GM12878 (cell line): ENCODE data around the gene MEIOC. TPM values are rescaled to one million over a fixed set of nuclear protein-coding genes. Genes with fewer than 3 reads are reported as not detected.

Source experiments
- ATAC-seq: fragments of 200-7000 bp; cut with Tn5 transposase; 3 replicates; pipeline ENCODE4 v1.9.1; 2020; ENCODE audit warnings: mild to moderate bottlenecking, moderate library complexity
- BruUV-seq: library from RNA; stranded (reverse); fragments of 400-500 nt; replicated peaks from 2 replicates; lab custom pipeline; 2021; lab: Mats Ljungman, UMichigan
- CTCF ChIA-PET: fragments of 300-600 bp; sonication (Branson Sonifier 250); formaldehyde crosslinking; extraction: SDS; loops from one replicate; lab custom pipeline; 2021; ENCODE audit warnings: inconsistent platforms; lab: Yijun Ruan, JAX
- POLR2A ChIA-PET: fragments of 350-600 bp; formaldehyde crosslinking; extraction: SDS; loops from one replicate; lab custom pipeline; 2021; ENCODE audit warnings: inconsistent platforms; lab: Charles Lee
- RAD21 ChIA-PET: fragments of 300-600 bp; sonication (Branson Sonifier 250); formaldehyde crosslinking; loops from one replicate; lab custom pipeline; 2023; ENCODE audit warnings: antibody characterized with exemption; ENCODE audit not compliant: unreplicated experiment; lab: Charles Lee
- SMC1A ChIA-PET: fragments of 300-600 bp; sonication (Branson Sonifier 250); formaldehyde crosslinking; loops from one replicate; lab custom pipeline; 2023; ENCODE audit not compliant: unreplicated experiment, uncharacterized antibody; lab: Charles Lee
- DNase-seq: peaks from one replicate; pipeline ENCODE4 v3.0.0-alpha.2; 2011; ENCODE audit warnings: low read depth, low spot score
- FAIRE-seq: peaks from 3 replicates; lab custom pipeline; 2011; peaks lifted over from hg19 to GRCh38; lab: Jason Lieb, UNC
- H2AFZ ChIP-seq: 2 replicates; pipeline ENCODE4 v1.6.0; 2011; ENCODE audit warnings: low read depth, low read length, control low read depth; ENCODE audit not compliant: control insufficient read depth
- H3K27ac ChIP-seq: 2 replicates; pipeline ENCODE4 v1.5.1; 2011; ENCODE audit warnings: control low read depth; ENCODE audit not compliant: control insufficient read depth, insufficient read depth
- H3K27me3 ChIP-seq, 2 experiments: replicated peaks in 1 of 2; 2 replicates each; pipeline versions ENCODE4 v1.6.0 to v1.6.1; 2011; ENCODE audit warnings: low read length in 1 of 2; ENCODE audit not compliant: control insufficient read depth in 2 of 2, insufficient read depth in 2 of 2
- H3K36me3 ChIP-seq, 2 experiments: 2 replicates each; pipeline ENCODE4 v1.5.1; 2011; ENCODE audit warnings: low read length in 1 of 2; ENCODE audit not compliant: control insufficient read depth in 2 of 2, insufficient read depth in 2 of 2
- H3K4me1 ChIP-seq: 2 replicates; pipeline ENCODE4 v1.6.1; 2011; ENCODE audit warnings: mild to moderate bottlenecking, low read length, moderate library complexity, mixed read lengths; ENCODE audit not compliant: control insufficient read depth, insufficient read depth
- H3K4me2 ChIP-seq: 2 replicates; pipeline ENCODE4 v1.6.0; 2011; ENCODE audit warnings: control low read depth; ENCODE audit not compliant: control insufficient read depth, insufficient read depth
- H3K4me3 ChIP-seq: fragments of 200-600 bp; sonication (generic); 2 replicates; pipeline ENCODE4 v1.5.1; 2016
- H3K79me2 ChIP-seq: 2 replicates; pipeline ENCODE4 v1.6.0; 2011; ENCODE audit warnings: low read length; ENCODE audit not compliant: control insufficient read depth, insufficient read depth
- H3K9ac ChIP-seq: 2 replicates; pipeline ENCODE4 v1.8.0; 2011; ENCODE audit warnings: low read length, control low read depth, mixed read lengths; ENCODE audit not compliant: control insufficient read depth, insufficient read depth
- H3K9me3 ChIP-seq: replicated peaks from 3 replicates; pipeline ENCODE4 v1.5.1; 2011; ENCODE audit warnings: mild to moderate bottlenecking, low read length; ENCODE audit not compliant: control insufficient read depth, insufficient read depth
- H4K20me1 ChIP-seq: 2 replicates; pipeline ENCODE4 v1.6.0; 2011; ENCODE audit not compliant: control insufficient read depth, insufficient read depth
- ASH2L ChIP-seq: fragments of 300-600, 200-600 bp; sonication (generic); IDR thresholded peaks from 2 replicates; pipeline ENCODE4 v1.6.1; 2017; ENCODE audit warnings: low read depth, mild to moderate bottlenecking, borderline replicate concordance
- BRCA1 ChIP-seq: IDR thresholded peaks from 2 replicates; pipeline ENCODE4 v1.6.1; 2011; ENCODE audit warnings: low read depth, low read length, improper control_type of control experiment
- EGR1 ChIP-seq, 2 experiments: IDR thresholded peaks; 1 replicate in 1 of 2; 2 replicates in 1 of 2; pipeline ENCODE4 v1.6.1; 2011 to 2012; ENCODE audit warnings: low read depth in 2 of 2, low read length in 2 of 2, borderline replicate concordance in 1 of 2, mild to moderate bottlenecking in 1 of 2, moderate library complexity in 1 of 2
- EZH2 ChIP-seq: IDR thresholded peaks from 2 replicates; pipeline ENCODE4 v1.6.1; 2012; ENCODE audit warnings: low read depth, mild to moderate bottlenecking, control low read depth, inconsistent platforms, low read length, borderline replicate concordance; ENCODE audit not compliant: control insufficient read depth
- IRF4 ChIP-seq: IDR thresholded peaks from 2 replicates; pipeline ENCODE4 v1.6.1; 2011; ENCODE audit warnings: low read depth, low read length
- NFXL1 ChIP-seq: fragments of 450-650 bp; IDR thresholded peaks from 2 replicates; pipeline ENCODE4 v1.6.1; 2017; ENCODE audit warnings: antibody characterized with exemption, mild to moderate bottlenecking, borderline replicate concordance
- NR2C2 ChIP-seq: IDR thresholded peaks from 2 replicates; pipeline ENCODE4 v1.6.1; 2011; ENCODE audit warnings: borderline replicate concordance, low read depth; ENCODE audit not compliant: control insufficient read depth, insufficient read length
- PAX5 ChIP-seq: IDR thresholded peaks from 2 replicates; pipeline ENCODE4 v1.6.1; 2011; ENCODE audit warnings: low read depth, low read length, borderline replicate concordance
- PAX8 ChIP-seq: fragments of 450-650 bp; IDR thresholded peaks from 2 replicates; pipeline ENCODE4 v1.6.1; 2017; ENCODE audit warnings: mild to moderate bottlenecking, moderate library complexity
- POLR2A ChIP-seq: IDR thresholded peaks from 2 replicates; pipeline ENCODE4 v1.6.1; 2011; ENCODE audit warnings: low read depth, mild to moderate bottlenecking, low read length
- POLR2AphosphoS5 ChIP-seq: IDR thresholded peaks from 2 replicates; pipeline ENCODE4 v1.6.1; 2011; ENCODE audit warnings: mild to moderate bottlenecking, low read length, inconsistent platforms
- SMAD5 ChIP-seq: IDR thresholded peaks from 2 replicates; pipeline ENCODE4 v1.6.1; 2016; ENCODE audit warnings: antibody characterized with exemption, low read depth
- TCF3 ChIP-seq: IDR thresholded peaks from 2 replicates; pipeline ENCODE4 v1.6.1; 2012; ENCODE audit warnings: low read depth, mild to moderate bottlenecking, low read length, borderline replicate concordance; ENCODE audit not compliant: insufficient read depth
- ZNF622 ChIP-seq: fragments of 450-650 bp; IDR thresholded peaks from 2 replicates; pipeline ENCODE4 v1.6.1; 2017; ENCODE audit warnings: mild to moderate bottlenecking, inconsistent platforms
- WGBS: methylation state at CpG from one replicate; pipeline ENCODE4 v1.1.6; 2016; ENCODE audit warnings: low lambda C conversion rate; ENCODE audit not compliant: insufficient replicate concordance, insufficient coverage; ENCODE audit errors: missing lambda C conversion rate; 5-methylcytosine and 5-hydroxymethylcytosine counted together
- in situ Hi-C: fragments of 300-500 bp; cut with MboI; formaldehyde crosslinking; loops from 9 replicates; pipeline ENCODE4 v1.14.3; 2018; ENCODE audit warnings: mixed read lengths
- intact Hi-C: fragments of 100-400 bp; cut with micrococcal nuclease; formaldehyde crosslinking; loops from one replicate; pipeline ENCODE4 v1.14.2; 2022; ENCODE audit not compliant: unreplicated experiment
- polyA plus RNA-seq, 11 experiments: library from polyadenylated mRNA; depleted of rRNA in 4 of 11; unstranded in 6 of 11; stranded (reverse) in 5 of 11; fragments of >200 nt; fragmentation: Nextera tagmentation in 4 of 11; fragmentation: Illumina TruSeq in 1 of 11; extraction: Ambion mirVana in 4 of 11; extraction: Trizol in 1 of 11; gene quantifications; 1 replicate in 1 of 11; 2 replicates in 10 of 11; pipeline versions ENCODE4 v1.2.1 to v1.2.3, GENCODE V29; 2011 to 2016; ENCODE audit warnings: inconsistent platforms in 2 of 11, missing spikeins in 2 of 11, low read depth in 1 of 11
- total RNA-seq, 4 experiments: library from RNA; depleted of rRNA in 3 of 4; stranded (reverse); fragments of >200 nt in 3 of 4; fragmentation: Illumina TruSeq in 1 of 4; extraction: Trizol in 1 of 4; gene quantifications; 2 replicates each; pipeline versions ENCODE4 v1.2.1 to v1.2.3, GENCODE V29; 2013 to 2021
- TF ChIP-seq, protein P1 (sequence below): fragments of 450-650 bp; IDR thresholded peaks from 2 replicates; pipeline ENCODE4 v1.6.1; 2018; ENCODE audit warnings: mild to moderate bottlenecking, low read depth, moderate library complexity; ENCODE audit not compliant: partially characterized antibody
- TF ChIP-seq, protein P2 (sequence below): fragments of 450-650 bp; formaldehyde crosslinking; IDR thresholded peaks from 2 replicates; pipeline ENCODE4 v1.5.0; 2022; ENCODE audit warnings: mild to moderate bottlenecking, missing genetic modification characterization
- TF ChIP-seq, protein P3 (sequence below): fragments of 450-650 bp; IDR thresholded peaks from 2 replicates; pipeline ENCODE4 v1.6.1; 2016; ENCODE audit warnings: mild to moderate bottlenecking
- TF ChIP-seq, protein P4 (sequence below): IDR thresholded peaks from 2 replicates; pipeline ENCODE4 v1.6.1; 2012; ENCODE audit warnings: low read depth, low read length, improper control_type of control experiment

The MEIOC gene
- total and polyA plus RNA-seq, 10 of the 15 experiments (the other 5 are each of a cell fraction or from before 2014, with no cell fraction given), result 0.01 to 0.48 (median 0.12) TPM; not detected in 4

DNA sequence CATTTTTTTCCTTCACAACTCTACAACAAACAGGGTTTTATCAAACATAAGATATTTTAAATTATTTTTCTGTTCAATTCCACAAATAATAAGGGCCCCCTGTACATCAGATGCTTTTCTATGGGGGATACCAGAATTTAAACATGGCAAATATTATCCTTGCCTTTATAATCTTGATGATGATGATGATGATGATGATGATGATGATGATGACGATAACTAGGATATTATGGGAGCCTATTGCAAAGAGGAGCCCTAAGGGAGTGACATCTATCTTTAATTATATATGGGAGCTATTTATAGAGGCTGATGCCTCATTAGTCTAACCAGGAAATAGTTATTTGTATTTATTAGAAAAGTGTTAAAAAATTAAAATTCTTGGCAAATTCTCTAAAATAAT lies 6.8 kb downstream of the MEIOC start (continued):
- TF ChIP-seq, protein P1, sequence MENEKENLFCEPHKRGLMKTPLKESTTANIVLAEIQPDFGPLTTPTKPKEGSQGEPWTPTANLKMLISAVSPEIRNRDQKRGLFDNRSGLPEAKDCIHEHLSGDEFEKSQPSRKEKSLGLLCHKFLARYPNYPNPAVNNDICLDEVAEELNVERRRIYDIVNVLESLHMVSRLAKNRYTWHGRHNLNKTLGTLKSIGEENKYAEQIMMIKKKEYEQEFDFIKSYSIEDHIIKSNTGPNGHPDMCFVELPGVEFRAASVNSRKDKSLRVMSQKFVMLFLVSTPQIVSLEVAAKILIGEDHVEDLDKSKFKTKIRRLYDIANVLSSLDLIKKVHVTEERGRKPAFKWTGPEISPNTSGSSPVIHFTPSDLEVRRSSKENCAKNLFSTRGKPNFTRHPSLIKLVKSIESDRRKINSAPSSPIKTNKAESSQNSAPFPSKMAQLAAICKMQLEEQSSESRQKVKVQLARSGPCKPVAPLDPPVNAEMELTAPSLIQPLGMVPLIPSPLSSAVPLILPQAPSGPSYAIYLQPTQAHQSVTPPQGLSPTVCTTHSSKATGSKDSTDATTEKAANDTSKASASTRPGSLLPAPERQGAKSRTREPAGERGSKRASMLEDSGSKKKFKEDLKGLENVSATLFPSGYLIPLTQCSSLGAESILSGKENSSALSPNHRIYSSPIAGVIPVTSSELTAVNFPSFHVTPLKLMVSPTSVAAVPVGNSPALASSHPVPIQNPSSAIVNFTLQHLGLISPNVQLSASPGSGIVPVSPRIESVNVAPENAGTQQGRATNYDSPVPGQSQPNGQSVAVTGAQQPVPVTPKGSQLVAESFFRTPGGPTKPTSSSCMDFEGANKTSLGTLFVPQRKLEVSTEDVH, result no peak
- TF ChIP-seq, protein P2, sequence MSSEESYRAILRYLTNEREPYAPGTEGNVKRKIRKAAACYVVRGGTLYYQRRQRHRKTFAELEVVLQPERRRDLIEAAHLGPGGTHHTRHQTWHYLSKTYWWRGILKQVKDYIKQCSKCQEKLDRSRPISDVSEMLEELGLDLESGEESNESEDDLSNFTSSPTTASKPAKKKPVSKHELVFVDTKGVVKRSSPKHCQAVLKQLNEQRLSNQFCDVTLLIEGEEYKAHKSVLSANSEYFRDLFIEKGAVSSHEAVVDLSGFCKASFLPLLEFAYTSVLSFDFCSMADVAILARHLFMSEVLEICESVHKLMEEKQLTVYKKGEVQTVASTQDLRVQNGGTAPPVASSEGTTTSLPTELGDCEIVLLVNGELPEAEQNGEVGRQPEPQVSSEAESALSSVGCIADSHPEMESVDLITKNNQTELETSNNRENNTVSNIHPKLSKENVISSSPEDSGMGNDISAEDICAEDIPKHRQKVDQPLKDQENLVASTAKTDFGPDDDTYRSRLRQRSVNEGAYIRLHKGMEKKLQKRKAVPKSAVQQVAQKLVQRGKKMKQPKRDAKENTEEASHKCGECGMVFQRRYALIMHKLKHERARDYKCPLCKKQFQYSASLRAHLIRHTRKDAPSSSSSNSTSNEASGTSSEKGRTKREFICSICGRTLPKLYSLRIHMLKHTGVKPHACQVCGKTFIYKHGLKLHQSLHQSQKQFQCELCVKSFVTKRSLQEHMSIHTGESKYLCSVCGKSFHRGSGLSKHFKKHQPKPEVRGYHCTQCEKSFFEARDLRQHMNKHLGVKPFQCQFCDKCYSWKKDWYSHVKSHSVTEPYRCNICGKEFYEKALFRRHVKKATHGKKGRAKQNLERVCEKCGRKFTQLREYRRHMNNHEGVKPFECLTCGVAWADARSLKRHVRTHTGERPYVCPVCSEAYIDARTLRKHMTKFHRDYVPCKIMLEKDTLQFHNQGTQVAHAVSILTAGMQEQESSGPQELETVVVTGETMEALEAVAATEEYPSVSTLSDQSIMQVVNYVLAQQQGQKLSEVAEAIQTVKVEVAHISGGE (CRISPR knock-in tag), result no peak
- TF ChIP-seq PAX8 (no peak), IRF4 (no peak), TCF3 (no peak), ZNF622 (no peak)

DNA sequence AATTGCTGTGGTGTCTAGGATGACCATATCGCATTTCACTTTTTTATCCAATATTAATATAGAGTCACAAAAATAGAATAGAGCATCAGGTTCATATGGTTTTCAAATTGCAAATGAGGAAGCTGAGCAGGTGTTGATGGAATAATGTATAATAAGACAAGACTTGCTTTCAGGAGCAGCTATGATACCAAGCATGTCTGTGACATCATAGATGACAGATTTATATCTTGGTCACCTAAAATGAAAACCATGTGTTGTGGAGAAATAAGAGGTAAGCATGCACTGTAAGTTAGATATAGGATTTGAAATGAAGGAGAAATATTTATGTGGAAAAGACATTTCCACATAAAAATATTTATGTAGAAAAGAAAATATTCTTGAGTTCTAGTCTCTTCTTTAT lies 8.6 kb downstream of the MEIOC start:
- CTCF ChIA-PET, result no interaction called here
- Histone ChIP-seq H3K36me3 (no peaks in the 10 kb centered on the region), H3K27me3 (no peaks in the 10 kb centered on the region; a peak in 1 of 4 replicates), H3K4me3 (no peak overlapping the region), H2AFZ (no peak overlapping the region), H3K4me1 (no peaks in the 10 kb centered on the region), H3K79me2 (no peaks in the 10 kb centered on the region), H3K4me2 (no peak overlapping the region), H3K9ac (no peak overlapping the region), H4K20me1 (no peaks in the 10 kb centered on the region), H3K27ac (no peak overlapping the region), H3K9me3 (no peaks in the 10 kb centered on the region)
- intact Hi-C loops, result no loop called here
- BruUV-seq, result no TSS peak
- RAD21 ChIA-PET, result no interaction called here
- no peak for DNase-seq
- ATAC-seq, result no peak
- POLR2A ChIA-PET, result no interaction called here
- SMC1A ChIA-PET, result no interaction called here
- FAIRE-seq, result no peak
- in situ Hi-C loops, result no loop called here
- 48% methylated on average over 1 of the region's 1 CpG for WGBS
- TF ChIP-seq ASH2L (no peak), POLR2AphosphoS5 (no peak), EZH2 (no peak), POLR2A (no peak), BRCA1 (no peak), EGR1 (IDR thresholded peaks at IDR 0.05; ENCODE audit: borderline replicate concordance in 1 of 2, low read depth in 2 of 2, low read length in 2 of 2) (no peak), SMAD5 (no peak), NFXL1 (no peak), PAX5 (no peak), NR2C2 (no peak)
- TF ChIP-seq, protein P3, sequence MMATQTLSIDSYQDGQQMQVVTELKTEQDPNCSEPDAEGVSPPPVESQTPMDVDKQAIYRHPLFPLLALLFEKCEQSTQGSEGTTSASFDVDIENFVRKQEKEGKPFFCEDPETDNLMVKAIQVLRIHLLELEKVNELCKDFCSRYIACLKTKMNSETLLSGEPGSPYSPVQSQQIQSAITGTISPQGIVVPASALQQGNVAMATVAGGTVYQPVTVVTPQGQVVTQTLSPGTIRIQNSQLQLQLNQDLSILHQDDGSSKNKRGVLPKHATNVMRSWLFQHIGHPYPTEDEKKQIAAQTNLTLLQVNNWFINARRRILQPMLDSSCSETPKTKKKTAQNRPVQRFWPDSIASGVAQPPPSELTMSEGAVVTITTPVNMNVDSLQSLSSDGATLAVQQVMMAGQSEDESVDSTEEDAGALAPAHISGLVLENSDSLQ, result no peak
- TF ChIP-seq, protein P4, sequence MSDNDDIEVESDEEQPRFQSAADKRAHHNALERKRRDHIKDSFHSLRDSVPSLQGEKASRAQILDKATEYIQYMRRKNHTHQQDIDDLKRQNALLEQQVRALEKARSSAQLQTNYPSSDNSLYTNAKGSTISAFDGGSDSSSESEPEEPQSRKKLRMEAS, result no peak
